Spleen (tissue), 7 donors: ENCODE data around the gene BTRC.
"Not testable (repeated sequence)": the region's sequence is repeated elsewhere in the genome, so short reads cannot be mapped to it uniquely, and the experiment has no call there.

Source experiments
- CTCF ChIP-seq, 11 experiments: fragments of 200-600 bp in 7 of 11; fragments of 450-650 bp in 4 of 11; sonication (generic) in 4 of 11; IDR thresholded peaks in 8 of 11; conservative IDR thresholded peaks in 3 of 11; 1 replicate in 7 of 11; 2 replicates in 4 of 11; pipeline versions ENCODE4 v1.4.0 to v1.8.0; 2016 to 2021; ENCODE audit warnings: antibody characterized with exemption in 11 of 11, inconsistent platforms in 4 of 11, mild to moderate bottlenecking in 1 of 11
- POLR2A ChIP-seq, 3 donors: fragments of 450-650 bp; IDR thresholded peaks; one replicate each; pipeline ENCODE4 v1.5.1; 2017; ENCODE audit warnings: antibody characterized with exemption in 3 of 3, mild to moderate bottlenecking in 1 of 3
- POLR2AphosphoS5 ChIP-seq, 3 donors: sonication (generic); formaldehyde crosslinking; IDR thresholded peaks; one replicate each; pipeline ENCODE4 v1.5.1; 2017; ENCODE audit warnings: antibody characterized with exemption in 3 of 3
- donor health status: DM: no; HTN: no; CAD: no; lungs with moderate emphysema.
- donor health status: DM: no; HTN: no; CAD: no.
- donor health status: DM: no; HTN: no; CAD: no.

GRCh38 chr10:101327454-101327853 is 26.5 kb upstream of the BTRC start:
- TF ChIP-seq CTCF (IDR thresholded peaks at IDR 0.05 in 8 of 11, conservative IDR thresholded peaks at IDR 0.05 in 3 of 11); POLR2AphosphoS5 (IDR thresholded peaks at IDR 0.05); POLR2A (IDR thresholded peaks at IDR 0.05): not testable (repeated sequence)
